Tibial nerve (tissue), 3 donors: ENCODE measurements around the gene NRXN3.

Experiments
- CTCF ChIP-seq, 5 experiments: fragments of 200-600 bp in 3 of 5; fragments of 450-650 bp in 2 of 5; sonication (generic) in 3 of 5; IDR thresholded peaks; one replicate each; pipeline ENCODE4 v1.5.1; 2016 to 2019; ENCODE audit warnings: antibody characterized with exemption in 5 of 5, mild to moderate bottlenecking in 3 of 5, moderate library complexity in 2 of 5
- POLR2A ChIP-seq, 2 donors: fragments of 450-650 bp; IDR thresholded peaks; one replicate each; pipeline ENCODE4 v1.6.1; 2017; ENCODE audit warnings: antibody characterized with exemption in 2 of 2, mild to moderate bottlenecking in 2 of 2, moderate library complexity in 2 of 2

GRCh38 chr14:78131616-78132015 lies 38.6 kb upstream of the NRXN3 start:
- TF ChIP-seq POLR2A (IDR thresholded peaks at IDR 0.05) (no peak), CTCF (IDR thresholded peaks at IDR 0.05) (no peak)
